Tibial nerve (tissue), 4 donors: ENCODE data around the gene NPEPL1.

ENCODE experiments used
- CTCF ChIP-seq, 5 experiments: fragments of 200-600 bp in 3 of 5; fragments of 450-650 bp in 2 of 5; sonication (generic) in 3 of 5; IDR thresholded peaks; one replicate each; pipeline ENCODE4 v1.5.1; 2016 to 2019; ENCODE audit warnings: antibody characterized with exemption in 5 of 5, mild to moderate bottlenecking in 3 of 5, moderate library complexity in 2 of 5
- EP300 ChIP-seq, 2 donors: sonication (generic); formaldehyde crosslinking; IDR thresholded peaks; one replicate each; pipeline ENCODE4 v1.6.1; 2017; ENCODE audit warnings: antibody characterized with exemption in 2 of 2, mild to moderate bottlenecking in 1 of 2
- POLR2A ChIP-seq, 2 donors: fragments of 450-650 bp; IDR thresholded peaks; one replicate each; pipeline ENCODE4 v1.6.1; 2017; ENCODE audit warnings: antibody characterized with exemption in 2 of 2, mild to moderate bottlenecking in 2 of 2, moderate library complexity in 2 of 2

- TF ChIP-seq CTCF (IDR thresholded peaks at IDR 0.05) = no peak
- no peak for TF ChIP-seq POLR2A (IDR thresholded peaks at IDR 0.05)
- no peak for TF ChIP-seq EP300 (IDR thresholded peaks at IDR 0.05)
These were observed 16.4 kb upstream of the NPEPL1 start for GRCh38 chr20:58676161-58676560.
